ENCODE results near the gene SSBP4. TPM values are rescaled to one million over a fixed set of nuclear protein-coding genes. Genes with fewer than 3 reads are reported as not detected.

Gene SSBP4
- total RNA-seq, 1 experiment from 2014 or later, result 51.2 TPM

GRCh38 chr19:18466354-18466753, 47.2 kb downstream of the SSBP4 start (continued):
- no peak for TF ChIP-seq ARID4B (CRISPR knock-in tag; IDR thresholded peaks at IDR 0.05; ENCODE audit: borderline replicate concordance)
- TF ChIP-seq NFATC4 (CRISPR knock-in tag; IDR thresholded peaks at IDR 0.05), result no peak
- TF ChIP-seq SMAD4 (CRISPR knock-in tag; IDR thresholded peaks at IDR 0.05), result no peak
- no peak for TF ChIP-seq OVOL2 (CRISPR knock-in tag; IDR thresholded peaks at IDR 0.05; ENCODE audit: borderline replicate concordance)
- TF ChIP-seq MYBL2 (CRISPR knock-in tag; IDR thresholded peaks at IDR 0.05), result no peak
- TF ChIP-seq, protein P1, sequence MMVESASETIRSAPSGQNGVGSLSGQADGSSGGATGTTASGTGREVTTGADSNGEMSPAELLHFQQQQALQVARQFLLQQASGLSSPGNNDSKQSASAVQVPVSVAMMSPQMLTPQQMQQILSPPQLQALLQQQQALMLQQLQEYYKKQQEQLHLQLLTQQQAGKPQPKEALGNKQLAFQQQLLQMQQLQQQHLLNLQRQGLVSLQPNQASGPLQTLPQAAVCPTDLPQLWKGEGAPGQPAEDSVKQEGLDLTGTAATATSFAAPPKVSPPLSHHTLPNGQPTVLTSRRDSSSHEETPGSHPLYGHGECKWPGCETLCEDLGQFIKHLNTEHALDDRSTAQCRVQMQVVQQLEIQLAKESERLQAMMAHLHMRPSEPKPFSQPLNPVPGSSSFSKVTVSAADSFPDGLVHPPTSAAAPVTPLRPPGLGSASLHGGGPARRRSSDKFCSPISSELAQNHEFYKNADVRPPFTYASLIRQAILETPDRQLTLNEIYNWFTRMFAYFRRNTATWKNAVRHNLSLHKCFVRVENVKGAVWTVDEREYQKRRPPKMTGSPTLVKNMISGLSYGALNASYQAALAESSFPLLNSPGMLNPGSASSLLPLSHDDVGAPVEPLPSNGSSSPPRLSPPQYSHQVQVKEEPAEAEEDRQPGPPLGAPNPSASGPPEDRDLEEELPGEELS (CRISPR knock-in tag; IDR thresholded peaks at IDR 0.05), result no peak
- TF ChIP-seq, protein P2, sequence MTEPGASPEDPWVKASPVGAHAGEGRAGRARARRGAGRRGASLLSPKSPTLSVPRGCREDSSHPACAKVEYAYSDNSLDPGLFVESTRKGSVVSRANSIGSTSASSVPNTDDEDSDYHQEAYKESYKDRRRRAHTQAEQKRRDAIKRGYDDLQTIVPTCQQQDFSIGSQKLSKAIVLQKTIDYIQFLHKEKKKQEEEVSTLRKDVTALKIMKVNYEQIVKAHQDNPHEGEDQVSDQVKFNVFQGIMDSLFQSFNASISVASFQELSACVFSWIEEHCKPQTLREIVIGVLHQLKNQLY (CRISPR knock-in tag; IDR thresholded peaks at IDR 0.05), result no peak
- TF ChIP-seq, protein P3, sequence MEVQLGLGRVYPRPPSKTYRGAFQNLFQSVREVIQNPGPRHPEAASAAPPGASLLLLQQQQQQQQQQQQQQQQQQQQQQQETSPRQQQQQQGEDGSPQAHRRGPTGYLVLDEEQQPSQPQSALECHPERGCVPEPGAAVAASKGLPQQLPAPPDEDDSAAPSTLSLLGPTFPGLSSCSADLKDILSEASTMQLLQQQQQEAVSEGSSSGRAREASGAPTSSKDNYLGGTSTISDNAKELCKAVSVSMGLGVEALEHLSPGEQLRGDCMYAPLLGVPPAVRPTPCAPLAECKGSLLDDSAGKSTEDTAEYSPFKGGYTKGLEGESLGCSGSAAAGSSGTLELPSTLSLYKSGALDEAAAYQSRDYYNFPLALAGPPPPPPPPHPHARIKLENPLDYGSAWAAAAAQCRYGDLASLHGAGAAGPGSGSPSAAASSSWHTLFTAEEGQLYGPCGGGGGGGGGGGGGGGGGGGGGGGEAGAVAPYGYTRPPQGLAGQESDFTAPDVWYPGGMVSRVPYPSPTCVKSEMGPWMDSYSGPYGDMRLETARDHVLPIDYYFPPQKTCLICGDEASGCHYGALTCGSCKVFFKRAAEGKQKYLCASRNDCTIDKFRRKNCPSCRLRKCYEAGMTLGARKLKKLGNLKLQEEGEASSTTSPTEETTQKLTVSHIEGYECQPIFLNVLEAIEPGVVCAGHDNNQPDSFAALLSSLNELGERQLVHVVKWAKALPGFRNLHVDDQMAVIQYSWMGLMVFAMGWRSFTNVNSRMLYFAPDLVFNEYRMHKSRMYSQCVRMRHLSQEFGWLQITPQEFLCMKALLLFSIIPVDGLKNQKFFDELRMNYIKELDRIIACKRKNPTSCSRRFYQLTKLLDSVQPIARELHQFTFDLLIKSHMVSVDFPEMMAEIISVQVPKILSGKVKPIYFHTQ (CRISPR knock-in tag; IDR thresholded peaks at IDR 0.05), result no peak
- TF ChIP-seq TEAD4 (CRISPR knock-in tag; IDR thresholded peaks at IDR 0.05), result no peak
- TF ChIP-seq ZNF121 (CRISPR knock-in tag; IDR thresholded peaks at IDR 0.05), result no peak
- no peak for TF ChIP-seq ZNF317 (CRISPR knock-in tag; IDR thresholded peaks at IDR 0.05; ENCODE audit: borderline replicate concordance, low read depth)
- no peak for TF ChIP-seq USF2 (CRISPR knock-in tag; IDR thresholded peaks at IDR 0.05)
- no peak for TF ChIP-seq ZNF396 (CRISPR knock-in tag; IDR thresholded peaks at IDR 0.05; ENCODE audit: borderline replicate concordance)

GRCh38 chr19:18467978-18468377, 48.8 kb downstream of the SSBP4 start:
- POLR2A ChIA-PET, result no interaction called here
- H3K4me3 Mint-ChIP-seq, result no peak overlapping the region
- H3K27ac Mint-ChIP-seq, result peak overlapping the region; percentile 5; the same call in 1 of the 2 replicates
- H3K4me1 Mint-ChIP-seq, result peaks cover 9% of the 10 kb centered on the region
- no peaks in the 10 kb centered on the region for H3K9me3 Mint-ChIP-seq
- CTCF ChIA-PET, result interaction anchor here (1.3 to 3.2 kb wide), 3 partner anchors 27 to 122 kb away, joined by 3 to 39 read pairs (median 18); partner anchors contain the start of gene REX1BD
- no peak for ATAC-seq
- no peaks in the 10 kb centered on the region for H3K27me3 Mint-ChIP-seq (ENCODE audit: low read depth)
- no peak for DNase-seq (ENCODE audit: low spot score)
- TF ChIP-seq, protein P3 (CRISPR knock-in tag; IDR thresholded peaks at IDR 0.05), result no peak
- TF ChIP-seq FOXP1 (CRISPR knock-in tag; IDR thresholded peaks at IDR 0.05; ENCODE audit: borderline replicate concordance) (no peak), MYBL2 (CRISPR knock-in tag; IDR thresholded peaks at IDR 0.05) (no peak), E2F5 (CRISPR knock-in tag; IDR thresholded peaks at IDR 0.05) (no peak), GABPB1 (CRISPR knock-in tag; IDR thresholded peaks at IDR 0.05) (no peak), JUN (CRISPR knock-in tag; IDR thresholded peaks at IDR 0.05) (no peak)
- TF ChIP-seq, protein P4, sequence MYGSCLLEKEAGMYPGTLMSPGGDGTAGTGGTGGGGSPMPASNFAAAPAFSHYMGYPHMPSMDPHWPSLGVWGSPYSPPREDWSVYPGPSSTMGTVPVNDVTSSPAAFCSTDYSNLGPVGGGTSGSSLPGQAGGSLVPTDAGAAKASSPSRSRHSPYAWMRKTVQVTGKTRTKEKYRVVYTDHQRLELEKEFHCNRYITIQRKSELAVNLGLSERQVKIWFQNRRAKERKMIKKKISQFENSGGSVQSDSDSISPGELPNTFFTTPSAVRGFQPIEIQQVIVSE (CRISPR knock-in tag; IDR thresholded peaks at IDR 0.05; ENCODE audit: borderline replicate concordance), result no peak
- no peaks in the 10 kb centered on the region; the same call in 1 of the 2 replicates for H3K36me3 Mint-ChIP-seq

Data from WTC11 (cell line).